ENCODE results near the gene TRAPPC12. TPM values are rescaled to one million over a fixed set of nuclear protein-coding genes. Genes with fewer than 3 reads are reported as not detected.

The TRAPPC12 gene
- total RNA-seq, 1 donor from 2014 or later: 130 TPM

DNA sequence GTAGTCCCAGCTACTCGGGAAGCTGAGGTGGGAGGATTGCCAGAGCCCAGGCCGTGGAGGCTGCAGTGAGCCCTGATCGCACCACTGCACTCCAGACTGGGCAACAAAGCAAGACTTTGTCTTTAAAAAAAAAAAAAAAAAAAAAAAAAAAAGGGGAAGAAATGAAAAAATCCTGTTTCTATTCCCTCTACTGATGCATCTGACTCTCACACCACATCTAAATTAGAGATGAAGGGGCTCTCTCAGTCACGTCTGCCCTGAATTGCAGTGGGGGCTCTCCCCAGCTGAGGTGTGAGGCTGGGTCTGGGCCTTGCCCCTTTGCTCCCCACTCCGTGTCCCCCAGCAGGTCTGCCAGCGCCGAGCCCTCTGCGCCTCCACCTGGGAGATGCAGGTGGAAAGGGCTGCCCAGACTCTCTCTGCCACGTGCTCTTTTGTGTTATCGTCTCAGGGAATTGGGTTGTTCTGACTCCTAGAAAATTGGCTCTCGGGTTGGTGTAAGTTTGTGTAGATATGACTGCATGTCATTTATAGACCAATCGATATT is 30.2 kb downstream of the TRAPPC12 start:
- Mint-ChIP-seq H3K9me3 (ENCODE audit: unreplicated experiment) (peaks cover 3% of the 10 kb centered on the region), H3K27ac (ENCODE audit: unreplicated experiment) (no peak overlapping the region), H3K4me1 (ENCODE audit: low read depth, unreplicated experiment) (peaks cover 23% of the 10 kb centered on the region), H3K27me3 (ENCODE audit: unreplicated experiment) (no peaks in the 10 kb centered on the region), H3K36me3 (ENCODE audit: unreplicated experiment) (no peaks in the 10 kb centered on the region), H3K4me3 (ENCODE audit: unreplicated experiment) (no peak overlapping the region)
- TF ChIP-seq, protein P1, sequence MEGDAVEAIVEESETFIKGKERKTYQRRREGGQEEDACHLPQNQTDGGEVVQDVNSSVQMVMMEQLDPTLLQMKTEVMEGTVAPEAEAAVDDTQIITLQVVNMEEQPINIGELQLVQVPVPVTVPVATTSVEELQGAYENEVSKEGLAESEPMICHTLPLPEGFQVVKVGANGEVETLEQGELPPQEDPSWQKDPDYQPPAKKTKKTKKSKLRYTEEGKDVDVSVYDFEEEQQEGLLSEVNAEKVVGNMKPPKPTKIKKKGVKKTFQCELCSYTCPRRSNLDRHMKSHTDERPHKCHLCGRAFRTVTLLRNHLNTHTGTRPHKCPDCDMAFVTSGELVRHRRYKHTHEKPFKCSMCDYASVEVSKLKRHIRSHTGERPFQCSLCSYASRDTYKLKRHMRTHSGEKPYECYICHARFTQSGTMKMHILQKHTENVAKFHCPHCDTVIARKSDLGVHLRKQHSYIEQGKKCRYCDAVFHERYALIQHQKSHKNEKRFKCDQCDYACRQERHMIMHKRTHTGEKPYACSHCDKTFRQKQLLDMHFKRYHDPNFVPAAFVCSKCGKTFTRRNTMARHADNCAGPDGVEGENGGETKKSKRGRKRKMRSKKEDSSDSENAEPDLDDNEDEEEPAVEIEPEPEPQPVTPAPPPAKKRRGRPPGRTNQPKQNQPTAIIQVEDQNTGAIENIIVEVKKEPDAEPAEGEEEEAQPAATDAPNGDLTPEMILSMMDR (IDR thresholded peaks at IDR 0.05; ENCODE audit: partially characterized antibody, unreplicated experiment): no peak
- no peak for DNase-seq

DNA sequence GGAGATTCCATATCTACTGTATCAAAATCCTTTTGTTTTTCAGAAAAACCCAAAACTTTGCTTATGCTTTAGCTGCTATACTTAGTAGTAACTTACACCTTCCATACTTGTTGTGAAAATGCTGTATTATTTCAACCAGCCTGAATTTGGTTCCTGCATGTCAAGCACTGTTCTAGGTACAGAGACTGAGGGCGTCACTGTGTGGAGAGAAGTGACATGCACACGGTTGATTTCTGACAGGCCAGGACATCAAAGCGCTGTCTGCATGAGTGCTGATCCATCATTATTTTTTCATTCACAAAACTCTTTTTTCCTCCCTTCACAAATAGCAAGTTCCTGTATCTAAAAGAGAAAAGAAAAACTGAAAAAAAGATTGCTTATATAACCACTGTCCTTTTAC is 31.6 kb downstream of the TRAPPC12 start:
- H3K36me3 Mint-ChIP-seq (ENCODE audit: unreplicated experiment): no peaks in the 10 kb centered on the region
- H3K4me1 Mint-ChIP-seq (ENCODE audit: low read depth, unreplicated experiment): peaks cover 9% of the 10 kb centered on the region
- peaks cover 2% of the 10 kb centered on the region for H3K27me3 Mint-ChIP-seq (ENCODE audit: unreplicated experiment)
- H3K27ac Mint-ChIP-seq (ENCODE audit: unreplicated experiment): no peak overlapping the region
- no peak for DNase-seq
- H3K4me3 Mint-ChIP-seq (ENCODE audit: unreplicated experiment): no peak overlapping the region
- H3K9me3 Mint-ChIP-seq (ENCODE audit: unreplicated experiment): peaks cover 3% of the 10 kb centered on the region
- TF ChIP-seq, protein P1 (IDR thresholded peaks at IDR 0.05; ENCODE audit: partially characterized antibody, unreplicated experiment): no peak

DNA sequence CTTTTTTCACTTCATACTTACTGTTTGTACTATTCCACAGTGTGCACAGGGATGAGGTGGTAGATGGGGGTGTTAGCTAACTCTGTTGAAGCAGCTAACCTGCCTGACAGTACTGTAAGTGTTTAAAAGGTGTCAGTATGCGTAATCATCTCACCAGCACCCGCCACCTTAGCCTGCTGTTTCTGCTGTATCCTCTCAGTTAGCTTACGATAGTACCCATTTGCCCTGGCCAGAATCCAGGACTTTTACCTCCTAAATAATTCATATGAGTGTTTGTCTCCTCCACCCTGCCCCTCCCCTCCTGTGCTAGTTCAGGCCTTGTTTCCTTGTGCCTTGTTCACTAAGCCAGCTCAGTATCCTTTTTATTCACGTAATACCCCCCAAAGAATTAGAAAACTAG is 34.2 kb downstream of the TRAPPC12 start:
- TF ChIP-seq, protein P1 (IDR thresholded peaks at IDR 0.05; ENCODE audit: partially characterized antibody, unreplicated experiment): no peak
- H3K4me1 Mint-ChIP-seq (ENCODE audit: low read depth, unreplicated experiment): peaks cover 11% of the 10 kb centered on the region
- no peak for DNase-seq
- no peaks in the 10 kb centered on the region for H3K36me3 Mint-ChIP-seq (ENCODE audit: unreplicated experiment)
- peaks cover 1% of the 10 kb centered on the region for H3K9me3 Mint-ChIP-seq (ENCODE audit: unreplicated experiment)
- peak overlapping the region; percentile 84 for H3K27ac Mint-ChIP-seq (ENCODE audit: unreplicated experiment)
- peaks cover 4% of the 10 kb centered on the region for H3K27me3 Mint-ChIP-seq (ENCODE audit: unreplicated experiment)
- H3K4me3 Mint-ChIP-seq (ENCODE audit: unreplicated experiment): no peak overlapping the region

DNA sequence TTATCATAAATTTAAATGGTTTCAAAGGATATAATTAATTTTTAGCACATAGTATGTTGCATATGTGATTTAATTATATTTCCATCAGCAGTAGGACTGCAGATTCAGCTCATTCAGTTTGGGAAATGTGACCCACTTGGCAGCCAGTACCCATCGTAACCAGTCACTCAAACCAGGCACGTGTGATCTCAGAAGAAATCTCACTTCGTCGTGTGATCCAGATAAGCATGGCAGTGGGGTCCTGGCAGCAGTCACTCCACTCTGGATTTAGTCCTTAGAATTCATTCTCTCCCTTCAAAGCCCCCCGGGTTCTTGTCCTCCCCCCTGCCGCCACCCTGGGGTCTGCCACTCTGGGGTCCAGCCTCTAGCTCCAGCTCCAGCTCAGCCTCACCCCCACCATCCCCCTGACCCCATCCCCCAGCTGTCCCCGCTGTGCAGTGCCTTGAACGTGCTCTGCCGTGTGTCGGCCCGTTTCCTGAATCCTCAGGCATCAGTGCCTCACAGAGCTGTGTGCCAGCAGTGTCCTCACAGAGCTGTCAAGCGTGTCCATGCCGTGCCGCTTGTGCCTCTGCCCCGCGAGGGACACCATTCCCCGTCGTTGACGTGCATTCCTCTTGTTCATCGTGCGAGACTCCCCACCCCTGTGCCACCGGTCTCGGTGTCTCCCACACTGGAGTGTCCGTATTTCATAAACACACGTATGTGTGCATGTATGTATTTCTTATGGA is 34.8 kb downstream of the TRAPPC12 start:
- peaks cover 11% of the 10 kb centered on the region for H3K4me1 Mint-ChIP-seq (ENCODE audit: low read depth, unreplicated experiment)
- H3K27ac Mint-ChIP-seq (ENCODE audit: unreplicated experiment): peak overlapping the region; percentile 84
- no peak for DNase-seq
- peaks cover 4% of the 10 kb centered on the region for H3K27me3 Mint-ChIP-seq (ENCODE audit: unreplicated experiment)
- no peaks in the 10 kb centered on the region for H3K36me3 Mint-ChIP-seq (ENCODE audit: unreplicated experiment)
- H3K4me3 Mint-ChIP-seq (ENCODE audit: unreplicated experiment): no peak overlapping the region
- TF ChIP-seq, protein P1 (IDR thresholded peaks at IDR 0.05; ENCODE audit: partially characterized antibody, unreplicated experiment): no peak
- peaks cover 1% of the 10 kb centered on the region for H3K9me3 Mint-ChIP-seq (ENCODE audit: unreplicated experiment)

DNA sequence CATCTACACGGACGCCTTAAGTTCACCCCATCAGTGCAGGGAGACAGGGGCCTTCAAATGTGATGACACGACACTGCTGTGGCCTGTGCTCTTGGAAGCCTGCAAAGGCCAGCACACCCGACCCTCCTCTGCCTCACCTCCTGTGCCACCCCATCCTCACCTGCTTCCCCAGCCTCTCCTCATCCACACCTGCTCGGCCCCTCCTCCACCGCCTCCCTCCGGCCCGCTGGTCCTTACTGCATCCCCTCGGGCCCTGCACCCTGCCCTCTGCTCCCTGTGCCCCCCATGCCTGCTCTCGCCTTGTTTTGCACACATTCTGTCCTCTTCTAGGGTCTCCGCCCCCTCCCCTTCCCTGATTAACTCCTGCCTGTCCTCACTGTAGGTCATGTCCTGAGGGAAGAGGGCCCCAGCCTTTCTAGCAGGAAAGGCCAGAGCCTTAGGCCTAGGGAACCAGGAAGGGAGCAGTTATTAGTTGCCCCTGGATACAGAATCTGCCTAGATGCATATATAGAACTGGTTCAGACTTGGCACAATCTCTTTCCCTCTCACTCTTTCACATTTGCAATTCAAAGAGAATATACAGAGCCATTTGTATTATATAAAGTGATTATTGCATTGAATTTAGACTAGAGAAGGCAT is 39.4 kb downstream of the TRAPPC12 start:
- no peak overlapping the region for H3K4me3 Mint-ChIP-seq (ENCODE audit: unreplicated experiment)
- H3K27me3 Mint-ChIP-seq (ENCODE audit: unreplicated experiment): peaks cover 9% of the 10 kb centered on the region
- DNase-seq: no peak
- H3K4me1 Mint-ChIP-seq (ENCODE audit: low read depth, unreplicated experiment): peaks cover 31% of the 10 kb centered on the region
- peaks cover 2% of the 10 kb centered on the region for H3K36me3 Mint-ChIP-seq (ENCODE audit: unreplicated experiment)
- H3K9me3 Mint-ChIP-seq (ENCODE audit: unreplicated experiment): peaks cover 5% of the 10 kb centered on the region
- TF ChIP-seq, protein P1 (IDR thresholded peaks at IDR 0.05; ENCODE audit: partially characterized antibody, unreplicated experiment): no peak
- no peak overlapping the region for H3K27ac Mint-ChIP-seq (ENCODE audit: unreplicated experiment)

All from glutamatergic neuron (in vitro differentiated cells).